ENCODE data around the gene GDF15.
"Not testable (repeated sequence)": the region's sequence is repeated elsewhere in the genome, so short reads cannot be mapped to it uniquely, and the experiment has no call there.

The GDF15 gene

DNA sequence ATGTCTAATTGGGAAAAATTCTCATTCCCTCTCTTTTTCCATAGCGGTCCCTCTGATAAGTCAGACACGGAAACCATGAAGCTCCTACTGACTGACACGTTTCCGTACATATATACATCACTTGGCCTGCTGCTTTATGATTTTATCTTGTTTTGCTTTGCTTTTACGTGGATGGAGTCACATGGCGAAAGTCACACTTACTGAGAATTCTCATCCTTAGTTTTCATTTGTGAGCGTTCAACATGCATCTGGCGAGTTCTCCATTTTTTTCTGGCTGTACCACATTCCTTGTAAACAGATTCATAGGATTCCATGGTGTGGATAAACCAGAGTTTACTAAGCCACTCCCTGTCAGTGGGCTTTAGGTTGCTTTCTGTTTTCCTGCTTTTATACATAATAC lies 24.3 kb upstream of the GDF15 start:
- TF ChIP-seq, protein P1, sequence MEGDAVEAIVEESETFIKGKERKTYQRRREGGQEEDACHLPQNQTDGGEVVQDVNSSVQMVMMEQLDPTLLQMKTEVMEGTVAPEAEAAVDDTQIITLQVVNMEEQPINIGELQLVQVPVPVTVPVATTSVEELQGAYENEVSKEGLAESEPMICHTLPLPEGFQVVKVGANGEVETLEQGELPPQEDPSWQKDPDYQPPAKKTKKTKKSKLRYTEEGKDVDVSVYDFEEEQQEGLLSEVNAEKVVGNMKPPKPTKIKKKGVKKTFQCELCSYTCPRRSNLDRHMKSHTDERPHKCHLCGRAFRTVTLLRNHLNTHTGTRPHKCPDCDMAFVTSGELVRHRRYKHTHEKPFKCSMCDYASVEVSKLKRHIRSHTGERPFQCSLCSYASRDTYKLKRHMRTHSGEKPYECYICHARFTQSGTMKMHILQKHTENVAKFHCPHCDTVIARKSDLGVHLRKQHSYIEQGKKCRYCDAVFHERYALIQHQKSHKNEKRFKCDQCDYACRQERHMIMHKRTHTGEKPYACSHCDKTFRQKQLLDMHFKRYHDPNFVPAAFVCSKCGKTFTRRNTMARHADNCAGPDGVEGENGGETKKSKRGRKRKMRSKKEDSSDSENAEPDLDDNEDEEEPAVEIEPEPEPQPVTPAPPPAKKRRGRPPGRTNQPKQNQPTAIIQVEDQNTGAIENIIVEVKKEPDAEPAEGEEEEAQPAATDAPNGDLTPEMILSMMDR (IDR thresholded peaks at IDR 0.05), result no peak
- H3K27ac Mint-ChIP-seq, result no peak overlapping the region
- peaks cover 22% of the 10 kb centered on the region for H3K4me1 Mint-ChIP-seq
- no peak overlapping the region for H3K4me3 Mint-ChIP-seq
- peaks cover 33% of the 10 kb centered on the region for H3K9me3 Mint-ChIP-seq
- H3K36me3 Mint-ChIP-seq (ENCODE audit: low read depth), result peaks cover 43% of the 10 kb centered on the region
- DNase-seq, result no peak
- peaks cover 2% of the 10 kb centered on the region for H3K27me3 Mint-ChIP-seq (ENCODE audit: low read depth, poor library complexity)

DNA sequence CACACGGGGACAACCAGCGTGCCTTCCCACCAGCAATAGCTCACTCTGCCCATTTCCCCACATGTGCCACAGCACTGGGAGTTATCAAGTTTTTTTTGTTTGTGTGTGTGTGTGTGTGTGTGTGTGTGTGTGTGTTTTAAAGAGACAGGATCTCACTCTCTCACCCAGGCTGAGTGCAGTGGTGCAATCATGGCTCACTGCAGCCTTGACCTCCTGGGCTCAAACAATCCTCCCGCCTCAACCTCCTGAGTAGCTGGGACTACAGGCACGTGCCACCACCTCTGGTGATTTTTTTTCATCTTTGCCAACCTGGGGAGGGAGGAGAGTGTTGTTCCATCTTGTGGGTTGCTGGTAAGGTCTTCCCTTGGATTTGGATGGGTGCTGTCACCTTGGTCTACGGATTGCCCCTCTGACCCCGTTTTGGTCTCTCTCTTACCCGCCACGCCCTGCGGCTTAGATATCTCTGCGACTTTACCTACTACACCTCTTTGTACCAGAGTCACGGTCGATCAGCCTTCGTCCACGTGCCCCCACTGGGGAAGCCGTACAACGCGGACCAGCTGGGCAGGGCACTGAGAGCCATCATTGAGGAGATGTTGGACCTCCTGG lies 22.9 kb upstream of the GDF15 start:
- DNase-seq, result no peak
- H3K36me3 Mint-ChIP-seq (ENCODE audit: low read depth), result peaks cover 30% of the 10 kb centered on the region
- TF ChIP-seq, protein P1 (IDR thresholded peaks at IDR 0.05), result no peak
- no peak overlapping the region for H3K27ac Mint-ChIP-seq
- H3K4me1 Mint-ChIP-seq, result peaks cover 22% of the 10 kb centered on the region
- H3K9me3 Mint-ChIP-seq, result peaks cover 20% of the 10 kb centered on the region
- H3K4me3 Mint-ChIP-seq, result no peak overlapping the region
- peaks cover 2% of the 10 kb centered on the region for H3K27me3 Mint-ChIP-seq (ENCODE audit: low read depth, poor library complexity)

DNA sequence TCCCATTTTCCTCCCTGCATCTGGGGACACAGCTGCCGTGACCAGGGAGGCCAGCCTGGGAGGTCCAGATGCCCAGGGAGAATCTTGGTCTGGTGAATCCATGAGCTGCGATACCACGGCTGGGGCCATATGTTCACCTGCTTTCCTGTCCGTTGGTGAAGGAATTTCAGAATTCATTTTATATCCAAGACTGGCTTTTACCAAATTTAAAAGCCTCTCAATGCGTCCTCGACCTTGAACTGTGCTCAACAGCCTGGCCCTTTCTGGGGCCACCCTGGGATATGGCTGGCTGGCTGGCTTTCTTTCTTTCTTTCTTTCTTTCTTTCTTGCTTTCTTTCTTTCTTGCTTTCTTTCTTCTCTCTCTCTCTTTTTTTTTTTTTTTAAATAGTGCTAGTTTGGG lies 22.2 kb upstream of the GDF15 start:
- peaks cover 2% of the 10 kb centered on the region for H3K27me3 Mint-ChIP-seq (ENCODE audit: low read depth, poor library complexity)
- peaks cover 22% of the 10 kb centered on the region for H3K36me3 Mint-ChIP-seq (ENCODE audit: low read depth)
- no peak overlapping the region for H3K27ac Mint-ChIP-seq
- DNase-seq, result no peak
- TF ChIP-seq, protein P1 (IDR thresholded peaks at IDR 0.05), result no peak
- peaks cover 14% of the 10 kb centered on the region for H3K9me3 Mint-ChIP-seq
- no peak overlapping the region for H3K4me3 Mint-ChIP-seq
- peaks cover 27% of the 10 kb centered on the region for H3K4me1 Mint-ChIP-seq

- not testable (repeated sequence) for H3K27me3 Mint-ChIP-seq (ENCODE audit: low read depth, poor library complexity); DNase-seq; H3K4me3 Mint-ChIP-seq
- Mint-ChIP-seq H3K27ac (peak overlapping the region; percentile 61), H3K36me3 (ENCODE audit: low read depth) (peaks cover 17% of the 10 kb centered on the region), H3K4me1 (peaks cover 33% of the 10 kb centered on the region), H3K9me3 (peaks cover 11% of the 10 kb centered on the region)
These were observed 21.6 kb upstream of the GDF15 start for GRCh38 chr19:18364277-18364825.

DNA sequence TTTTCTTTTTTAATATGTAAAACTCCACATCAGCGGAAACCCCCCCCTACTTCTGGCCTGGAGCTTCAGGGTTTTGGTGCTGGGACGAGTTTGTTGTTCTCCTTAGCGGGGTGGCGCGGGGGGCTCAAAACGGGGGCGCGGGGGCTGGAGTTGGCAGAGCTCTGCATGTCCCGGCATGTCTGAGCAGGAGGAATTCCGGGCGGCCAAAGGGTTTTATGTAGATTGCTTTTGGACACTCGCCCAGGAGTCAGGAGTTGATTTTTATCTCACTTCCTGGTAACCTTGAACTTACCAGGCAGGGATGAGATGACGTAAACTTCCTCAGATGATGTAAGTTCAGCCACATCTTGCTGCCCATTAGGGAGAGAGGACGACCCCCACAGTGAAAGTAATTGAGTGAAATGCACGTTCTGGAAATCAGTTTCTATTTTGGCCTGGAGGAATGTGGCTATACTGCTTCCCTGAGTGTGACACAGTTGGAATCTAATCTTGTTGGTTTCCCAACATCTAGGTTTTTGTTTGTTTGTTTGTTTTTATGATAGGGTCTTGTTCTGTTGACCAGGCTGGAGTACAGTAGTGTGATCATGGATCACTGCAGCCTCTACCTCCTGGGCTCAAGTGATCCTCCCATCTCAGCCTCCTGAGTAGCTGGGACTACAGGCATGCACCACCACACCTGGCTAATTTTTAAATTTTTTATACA lies 21.0 kb upstream of the GDF15 start:
- peaks cover 39% of the 10 kb centered on the region for H3K4me1 Mint-ChIP-seq
- no peak for DNase-seq
- H3K9me3 Mint-ChIP-seq, result peaks cover 10% of the 10 kb centered on the region
- H3K36me3 Mint-ChIP-seq (ENCODE audit: low read depth), result peaks cover 11% of the 10 kb centered on the region
- TF ChIP-seq, protein P1 (IDR thresholded peaks at IDR 0.05), result no peak
- H3K27me3 Mint-ChIP-seq (ENCODE audit: low read depth, poor library complexity), result peaks cover 2% of the 10 kb centered on the region
- H3K4me3 Mint-ChIP-seq, result no peak overlapping the region
- peak overlapping the region; percentile 61 for H3K27ac Mint-ChIP-seq

DNA sequence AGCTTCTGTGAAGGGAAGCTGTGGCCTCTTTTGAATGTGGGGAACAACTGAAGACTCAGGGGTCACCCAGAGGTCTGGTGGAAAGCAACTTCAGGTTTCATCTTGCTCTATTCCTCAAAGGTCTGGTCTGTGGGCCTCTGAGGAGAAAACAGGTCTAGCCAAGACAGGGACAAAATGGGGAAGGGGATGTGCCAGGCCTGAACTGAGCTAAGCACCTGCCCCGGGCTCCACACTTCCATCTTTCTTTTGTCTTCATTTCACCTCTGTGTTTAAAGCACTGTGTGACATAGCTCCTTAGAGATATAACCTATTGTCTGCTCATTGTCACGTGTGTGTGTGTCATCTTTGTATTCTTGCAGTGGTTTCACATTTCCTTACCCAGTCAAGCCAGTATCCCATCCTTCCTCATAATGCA lies 19.9 kb upstream of the GDF15 start:
- Mint-ChIP-seq H3K9me3 (peaks cover 10% of the 10 kb centered on the region), H3K27ac (no peak overlapping the region), H3K36me3 (ENCODE audit: low read depth) (peaks cover 10% of the 10 kb centered on the region), H3K27me3 (ENCODE audit: low read depth, poor library complexity) (peaks cover 2% of the 10 kb centered on the region), H3K4me3 (no peak overlapping the region), H3K4me1 (peaks cover 39% of the 10 kb centered on the region)
- DNase-seq, result no peak
- TF ChIP-seq, protein P1 (IDR thresholded peaks at IDR 0.05), result no peak

Data from nephron progenitor cell (in vitro differentiated cells).